T1000 (cell line): ENCODE results near the gene C11orf54.
"Not testable (repeated sequence)": the region's sequence is repeated elsewhere in the genome, so short reads cannot be mapped to it uniquely, and the experiment has no call there.

ENCODE experiments used
- DNase-seq: peaks from one replicate; lab custom pipeline; 2025; ENCODE audit warnings: mixed read lengths; lab: John Stamatoyannopoulos, UW

Gene C11orf54

GRCh38 chr11:93767018-93767417, 25.5 kb downstream of the C11orf54 start:
- DNase-seq = no peak

- DNase-seq = no peak
Observed at GRCh38 chr11:93770160-93770559, 28.7 kb downstream of the C11orf54 start.

- no peak for DNase-seq
Observed at GRCh38 chr11:93772123-93772522, 30.7 kb downstream of the C11orf54 start.

- no peak for DNase-seq
Observed at GRCh38 chr11:93773045-93773477, 31.6 kb downstream of the C11orf54 start.

- no peak for DNase-seq
Observed at GRCh38 chr11:93773601-93774200, 32.2 kb downstream of the C11orf54 start.

- not testable (repeated sequence) for DNase-seq
Observed at GRCh38 chr11:93774560-93774959, 33.1 kb downstream of the C11orf54 start.

GRCh38 chr11:93775289-93775688, 33.8 kb downstream of the C11orf54 start:
- DNase-seq = no peak

GRCh38 chr11:93783362-93783761, 41.9 kb downstream of the C11orf54 start:
- no peak for DNase-seq

GRCh38 chr11:93783765-93784144, 42.3 kb downstream of the C11orf54 start:
- no peak for DNase-seq

GRCh38 chr11:93784145-93784934, 42.9 kb downstream of the C11orf54 start, which contains the start of gene MED17:
Gene MED17 (plus strand): TSS chr11:93784282. CDS start chr11:93784514, 232 bp downstream.
- peak; percentile 63 for DNase-seq

- no peak for DNase-seq
Observed at GRCh38 chr11:93784935-93785360, 43.5 kb downstream of the C11orf54 start.

- no peak for DNase-seq
Observed at GRCh38 chr11:93791493-93791892, 50.0 kb downstream of the C11orf54 start.

- no peak for DNase-seq
Observed at GRCh38 chr11:93796441-93797231, 55.2 kb downstream of the C11orf54 start.

GRCh38 chr11:93801366-93801765, 59.9 kb downstream of the C11orf54 start:
- DNase-seq = no peak

GRCh38 chr11:93804879-93805278, 63.4 kb downstream of the C11orf54 start:
- no peak for DNase-seq

- no peak for DNase-seq
Observed at GRCh38 chr11:93807980-93808379, 66.5 kb downstream of the C11orf54 start.

GRCh38 chr11:93813974-93814373, 72.5 kb downstream of the C11orf54 start:
- no peak for DNase-seq
